Esophagus muscularis mucosa (tissue), 4 donors: ENCODE measurements around the gene EAPP. TPM values are rescaled to one million over a fixed set of nuclear protein-coding genes. Genes with fewer than 3 reads are reported as not detected.

Experiments used
- DNase-seq: peaks from one replicate; pipeline ENCODE4 v3.0.0-alpha.2; 2017; ENCODE audit errors: extremely low spot score
- H3K27ac ChIP-seq, 4 donors: fragments of 200-600 bp; sonication (generic); replicated peaks in 1 of 4; 1 replicate in 3 of 4; 2 replicates in 1 of 4; pipeline ENCODE4 v1.5.1; 2016 to 2019; ENCODE audit warnings: mild to moderate bottlenecking in 1 of 4
- H3K27me3 ChIP-seq, 4 donors: fragments of 200-600 bp; sonication (generic); one replicate each; pipeline versions ENCODE4 v1.5.1 to v1.6.0; 2016 to 2019
- H3K36me3 ChIP-seq, 4 donors: fragments of 200-600 bp; sonication (generic); one replicate each; pipeline ENCODE4 v1.5.1; 2016 to 2019
- H3K4me1 ChIP-seq, 4 donors: fragments of 200-600 bp; sonication (generic); one replicate each; pipeline ENCODE4 v1.5.1; 2016 to 2019
- H3K4me3 ChIP-seq, 4 donors: fragments of 200-600 bp; sonication (generic); 1 replicate in 2 of 4; 2 replicates in 2 of 4; pipeline ENCODE4 v1.5.1; 2016 to 2019; ENCODE audit warnings: mild to moderate bottlenecking in 4 of 4, moderate library complexity in 1 of 4
- H3K9me3 ChIP-seq, 4 donors: fragments of 200-600 bp; sonication (generic); 1 replicate in 3 of 4; 2 replicates in 1 of 4; pipeline ENCODE4 v1.5.1; 2016 to 2019
- CTCF ChIP-seq, 3 experiments: fragments of 200-600 bp in 2 of 3; fragments of 450-650 bp in 1 of 3; sonication (generic) in 2 of 3; IDR thresholded peaks; one replicate each; pipeline ENCODE4 v1.5.1; 2017 to 2019; ENCODE audit warnings: antibody characterized with exemption in 3 of 3, mild to moderate bottlenecking in 2 of 3, moderate library complexity in 1 of 3
- EP300 ChIP-seq: sonication (generic); formaldehyde crosslinking; IDR thresholded peaks from one replicate; pipeline ENCODE4 v1.6.1; 2017; ENCODE audit warnings: antibody characterized with exemption
- POLR2A ChIP-seq: fragments of 450-650 bp; IDR thresholded peaks from one replicate; pipeline ENCODE4 v1.6.1; 2017; ENCODE audit warnings: antibody characterized with exemption, moderate library complexity, mild to moderate bottlenecking, low read depth
- POLR2AphosphoS5 ChIP-seq, 2 donors: sonication (generic); formaldehyde crosslinking; IDR thresholded peaks; one replicate each; pipeline ENCODE4 v1.6.1; 2017; ENCODE audit warnings: antibody characterized with exemption in 2 of 2
- whole genome bisulfite sequencing: methylation state at CpG from one replicate; pipeline ENCODE4 v1.1.5; 2018; 5-methylcytosine and 5-hydroxymethylcytosine counted together
- intact Hi-C: fragments of 100-400 bp; cut with DNase I; formaldehyde crosslinking; loops from one replicate; pipeline ENCODE4 v1.15.1; 2023
- total RNA-seq, 4 donors: library from RNA; depleted of rRNA; stranded (reverse); fragments of >200 nt; gene quantifications; one replicate each; pipeline versions ENCODE4 v1.1.0 to v1.2.1, GENCODE V29; 2016

The EAPP gene, protein sequence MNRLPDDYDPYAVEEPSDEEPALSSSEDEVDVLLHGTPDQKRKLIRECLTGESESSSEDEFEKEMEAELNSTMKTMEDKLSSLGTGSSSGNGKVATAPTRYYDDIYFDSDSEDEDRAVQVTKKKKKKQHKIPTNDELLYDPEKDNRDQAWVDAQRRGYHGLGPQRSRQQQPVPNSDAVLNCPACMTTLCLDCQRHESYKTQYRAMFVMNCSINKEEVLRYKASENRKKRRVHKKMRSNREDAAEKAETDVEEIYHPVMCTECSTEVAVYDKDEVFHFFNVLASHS
- 10 to 100 TPM; 24.1 to 33.8 (median 30.4) TPM for total RNA-seq

DNA sequence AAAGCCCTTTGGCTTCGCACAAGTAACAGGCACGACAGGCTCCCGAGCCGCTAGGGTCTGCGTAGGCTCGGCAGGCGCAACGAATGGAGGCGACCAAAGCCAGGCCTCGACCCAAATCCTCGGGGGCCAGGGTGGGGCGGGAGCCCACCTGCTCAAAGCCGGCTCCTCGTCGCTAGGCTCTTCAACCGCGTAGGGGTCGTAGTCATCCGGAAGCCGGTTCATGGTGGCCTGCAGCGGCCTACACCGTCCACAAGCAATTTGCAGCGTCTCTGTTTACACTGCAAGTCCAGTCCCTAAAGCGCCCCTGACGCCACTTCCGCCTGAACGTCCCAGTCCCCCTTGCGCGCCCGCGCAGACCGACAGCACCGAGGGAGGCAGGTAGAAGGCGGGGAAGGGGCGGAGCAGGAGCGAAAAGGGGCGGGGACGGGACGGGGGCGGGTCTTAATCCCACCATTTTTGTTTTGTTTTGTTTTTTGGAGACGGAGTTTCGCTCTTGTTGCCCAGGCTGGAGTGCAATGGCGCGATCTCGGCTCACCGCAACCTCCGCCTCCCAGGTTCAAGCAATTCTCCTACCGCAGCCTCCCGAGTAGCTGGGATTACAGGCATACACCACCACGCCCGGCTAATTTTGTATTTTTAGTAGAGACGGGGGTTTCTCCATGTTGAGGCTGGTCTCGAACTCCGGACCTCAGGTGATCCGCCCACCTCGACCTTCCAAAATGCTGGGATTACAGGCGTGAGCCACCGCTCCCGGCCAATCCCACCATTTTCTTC is at the start of gene EAPP:
Gene EAPP (minus strand): TSS at position 295 of the 774 bp plus-strand sequence. CDS start 73 bp downstream, at position 222.
- H3K27me3 ChIP-seq, result no peaks in the 10 kb centered on the region
- peak; percentile 99 for DNase-seq
- peaks cover 5 to 29% (median 20%) of the 10 kb centered on the region in 4 donors for H3K36me3 ChIP-seq
- intact Hi-C loops, result loop anchor here (10.0 kb wide), 1 partner anchor 75 kb away; the partner anchor contains the start of gene SPTSSA
- TF ChIP-seq POLR2A (peak; percentile 86), CTCF (IDR thresholded peaks at IDR 0.05) (peak in 2 of 3 experiments; percentile 6 to 9), EP300 (no peak), POLR2AphosphoS5 (IDR thresholded peaks at IDR 0.05) (peak; percentile 98 to 100)
- WGBS, result 1% methylated on average over 40 of the region's 59 CpGs
- H3K4me3 ChIP-seq, result peak within 1 kb of the TSS; percentile 66 to 81 (median 74)
- H3K4me1 ChIP-seq, result peaks cover 23 to 34% (median 32%) of the 10 kb centered on the region in 4 donors
- no peaks in the 10 kb centered on the region for H3K9me3 ChIP-seq
- H3K27ac ChIP-seq, result peak within 1 kb of the TSS; percentile 90 to 95 (median 92)

DNA sequence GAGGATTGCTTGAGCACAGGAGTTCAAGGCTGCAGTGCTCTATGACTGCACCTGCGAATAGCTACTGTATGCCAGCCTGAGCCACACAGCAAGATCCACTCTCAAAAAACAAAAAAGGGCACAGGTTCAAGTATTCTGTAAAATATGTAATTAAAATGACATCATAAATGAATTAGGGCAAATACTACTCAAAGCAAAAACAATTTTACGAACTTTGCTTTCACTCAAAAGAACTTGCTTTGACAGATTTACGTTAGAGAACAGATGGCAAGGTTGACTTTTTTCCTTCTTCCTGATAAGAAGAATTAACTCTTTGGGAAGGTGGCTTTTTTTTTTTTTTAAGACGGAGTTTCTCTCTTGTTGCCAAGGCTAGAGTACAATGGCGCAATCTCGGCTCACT is 44.0 kb upstream of the EAPP start:
- Histone ChIP-seq H3K36me3 (peaks cover 41 to 90% (median 86%) of the 10 kb centered on the region in 4 donors), H3K27me3 (no peaks in the 10 kb centered on the region), H3K4me1 (no peaks in the 10 kb centered on the region), H3K27ac (no peak overlapping the region), H3K9me3 (no peaks in the 10 kb centered on the region), H3K4me3 (no peak overlapping the region)
- WGBS, result 93% methylated on average over 6 of the region's 6 CpGs
- intact Hi-C loops, result no loop called here
- DNase-seq, result no peak
- TF ChIP-seq EP300, result no peak
- no peak for TF ChIP-seq POLR2A
- no peak for TF ChIP-seq POLR2AphosphoS5 (IDR thresholded peaks at IDR 0.05)
- TF ChIP-seq CTCF (IDR thresholded peaks at IDR 0.05), result no peak

DNA sequence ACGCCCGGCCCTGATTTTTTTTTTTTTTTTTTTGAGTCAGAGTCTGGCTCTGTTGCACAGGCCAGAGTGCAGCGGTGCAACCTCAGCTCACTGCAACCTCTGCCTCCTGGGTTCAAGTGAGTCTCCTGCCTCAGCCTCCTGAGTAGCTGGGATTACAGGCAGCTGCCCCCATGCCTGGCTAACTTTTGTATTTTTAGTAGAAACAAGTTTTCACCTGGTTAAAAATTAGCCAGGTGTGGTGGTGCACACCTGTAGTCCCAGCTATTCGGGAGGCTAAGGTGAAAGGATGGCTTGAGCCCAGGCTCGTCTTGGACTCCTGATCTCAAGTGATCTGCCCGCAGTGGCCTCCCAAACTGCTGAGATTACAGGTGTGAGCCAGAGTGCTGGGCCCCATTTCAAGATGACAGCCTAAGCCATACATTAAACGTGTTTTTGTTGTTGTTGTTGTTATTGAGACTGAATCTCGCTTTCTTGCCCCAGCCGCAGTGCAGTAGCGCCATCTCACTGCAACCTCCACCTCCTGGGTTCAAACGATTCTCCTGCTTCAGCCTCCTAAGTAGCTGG is 42.7 kb upstream of the EAPP start:
- no peak for DNase-seq
- WGBS, result 98% methylated on average over 11 of the region's 11 CpGs

DNA sequence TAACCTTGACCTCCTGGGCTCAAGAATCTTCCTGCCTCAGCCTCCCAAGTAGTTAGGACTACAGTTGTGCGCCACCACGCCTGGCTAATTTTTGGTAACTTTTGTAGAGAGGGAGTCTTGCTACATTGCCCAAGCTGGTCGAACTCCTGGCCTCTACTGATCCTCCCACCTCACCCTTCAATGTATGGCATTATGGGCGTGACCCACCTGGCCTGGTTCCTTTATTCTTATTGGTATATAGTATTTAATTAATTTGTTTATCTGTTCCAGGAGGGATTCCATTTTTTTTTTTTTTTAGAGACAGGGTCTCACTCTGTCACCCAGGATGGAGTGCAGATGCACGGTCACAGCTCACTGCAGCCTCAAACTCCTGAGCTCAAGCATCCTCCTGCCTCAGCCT is 40.9 kb upstream of the EAPP start:
- intact Hi-C loops, result no loop called here
- no peaks in the 10 kb centered on the region for H3K27me3 ChIP-seq
- H3K27ac ChIP-seq, result no peak overlapping the region
- H3K4me1 ChIP-seq, result no peaks in the 10 kb centered on the region
- H3K4me3 ChIP-seq, result no peak overlapping the region
- DNase-seq, result no peak
- peaks cover 50 to 95% (median 90%) of the 10 kb centered on the region in 4 donors for H3K36me3 ChIP-seq
- TF ChIP-seq POLR2A (no peak), EP300 (no peak), CTCF (IDR thresholded peaks at IDR 0.05) (no peak), POLR2AphosphoS5 (IDR thresholded peaks at IDR 0.05) (no peak)
- WGBS, result 97% methylated on average over 5 of the region's 5 CpGs
- H3K9me3 ChIP-seq, result no peaks in the 10 kb centered on the region

More for the DNA sequence above, 42.7 kb upstream of the EAPP start:
- Histone ChIP-seq H3K4me1 (no peaks in the 10 kb centered on the region), H3K9me3 (no peaks in the 10 kb centered on the region), H3K4me3 (no peak overlapping the region), H3K27me3 (no peaks in the 10 kb centered on the region), H3K27ac (no peak overlapping the region), H3K36me3 (peaks cover 51 to 92% (median 87%) of the 10 kb centered on the region in 4 donors)
- no peak for TF ChIP-seq POLR2A
- no peak for TF ChIP-seq POLR2AphosphoS5 (IDR thresholded peaks at IDR 0.05)
- no peak for TF ChIP-seq CTCF (IDR thresholded peaks at IDR 0.05)
- TF ChIP-seq EP300, result no peak
- intact Hi-C loops, result no loop called here
